OCI-LY3 (cell line): Measurements from ENCODE around the gene NDRG4.

ENCODE experiments used
- CTCF ChIP-seq: fragments of 200-600, 300-600 bp; sonication (generic); IDR thresholded peaks from 2 replicates; pipeline ENCODE4 v1.5.1; 2014; ENCODE audit warnings: antibody characterized with exemption, low read length, low read depth
- EZH2phosphoT487 ChIP-seq: fragments of 200-600 bp; shearing (Covaris generic); IDR thresholded peaks from 2 replicates; pipeline ENCODE4 v1.6.1; 2018; ENCODE audit warnings: antibody characterized with exemption, mixed run types, low read depth

GRCh38 chr16:58502217-58502921 lies 2.4 kb downstream of the NDRG4 start:
- no peak for TF ChIP-seq CTCF
- no peak for TF ChIP-seq EZH2phosphoT487
